ENCODE results near the gene ENGASE.

GRCh38 chr17:79079421-79080200 lies 5.0 kb downstream of the ENGASE start:
- no peak for TF ChIP-seq CTCF (IDR thresholded peaks at IDR 0.05)
- no peak for TF ChIP-seq EZH2 (IDR thresholded peaks at IDR 0.05; ENCODE audit: borderline replicate concordance, insufficient read depth, low read depth, low read length, poor library complexity, severe bottlenecking)
